K562 (cell line): ENCODE results near the gene SLC7A6OS. TPM values are rescaled to one million over a fixed set of nuclear protein-coding genes. Genes with fewer than 3 reads are reported as not detected.

Experiments used
- ETV1 ChIP-seq: fragments of 450-650 bp; conservative IDR thresholded peaks from 2 replicates; pipeline ENCODE4 v1.6.1; 2016; ENCODE audit warnings: missing genetic modification characterization, control low read depth, low read depth, missing compliant biosample characterization
- FOXP1 ChIP-seq: sonication (generic); formaldehyde crosslinking; IDR thresholded peaks from 2 replicates; pipeline ENCODE4 v1.8.0; 2022; ENCODE audit warnings: mild to moderate bottlenecking, missing genetic modification reagents
- GABPB2 ChIP-seq: fragments of 250-450 bp; sonication (Bioruptor Pico); conservative IDR thresholded peaks from 2 replicates; pipeline ENCODE4 v1.5.1; 2021; ENCODE audit warnings: mild to moderate bottlenecking
- REST ChIP-seq, 2 experiments: fragments of 450-650 bp; formaldehyde crosslinking in 1 of 2; IDR thresholded peaks; 2 replicates each; pipeline versions ENCODE4 v1.4.0 to v1.6.1; 2014 to 2020; ENCODE audit warnings: mild to moderate bottlenecking in 2 of 2, borderline replicate concordance in 1 of 2, low read depth in 1 of 2
- TCFL5 ChIP-seq: fragments of 250-450 bp; sonication (Bioruptor Pico); conservative IDR thresholded peaks from 2 replicates; pipeline ENCODE4 v1.6.1; 2021; ENCODE audit warnings: mild to moderate bottlenecking, moderate library complexity, matching md5 sums
- THRB ChIP-seq: fragments of 450-650 bp; formaldehyde crosslinking; conservative IDR thresholded peaks from 2 replicates; pipeline ENCODE4 v1.4.0; 2022; ENCODE audit warnings: mild to moderate bottlenecking, missing genetic modification characterization
- USF1 ChIP-seq: sonication (generic); formaldehyde crosslinking; IDR thresholded peaks from 2 replicates; pipeline ENCODE4 v1.9.0; 2022; ENCODE audit warnings: mild to moderate bottlenecking, missing genetic modification reagents
- ZFP30 ChIP-seq: fragments of 250-450 bp; sonication (Bioruptor Pico); IDR thresholded peaks from 2 replicates; pipeline ENCODE4 v1.8.0; 2022; ENCODE audit warnings: moderate library complexity, mild to moderate bottlenecking, inconsistent platforms, borderline replicate concordance
- ZNF124 ChIP-seq: sonication (generic); formaldehyde crosslinking; IDR thresholded peaks from 2 replicates; pipeline ENCODE4 v1.8.1; 2022; ENCODE audit warnings: missing genetic modification reagents
- ZNF143 ChIP-seq: sonication (generic); formaldehyde crosslinking; IDR thresholded peaks from 2 replicates; pipeline ENCODE4 v1.9.0; 2022; ENCODE audit warnings: mild to moderate bottlenecking, missing genetic modification reagents
- ZNF184 ChIP-seq: sonication (generic); formaldehyde crosslinking; IDR thresholded peaks from 2 replicates; pipeline ENCODE4 v1.5.0; 2020; ENCODE audit warnings: missing genetic modification reagents
- ZNF282 ChIP-seq: sonication (generic); formaldehyde crosslinking; IDR thresholded peaks from 2 replicates; pipeline ENCODE4 v1.8.1; 2023; ENCODE audit warnings: missing genetic modification reagents
- ZNF445 ChIP-seq: fragments of 250-450 bp; sonication (Bioruptor Pico); IDR thresholded peaks from 2 replicates; pipeline ENCODE4 v1.4.0; 2020; ENCODE audit warnings: low read depth, mild to moderate bottlenecking, moderate library complexity
- ZSCAN32 ChIP-seq: fragments of 450-650 bp; formaldehyde crosslinking; IDR thresholded peaks from 2 replicates; pipeline ENCODE4 v1.4.0; 2020; ENCODE audit warnings: mild to moderate bottlenecking, moderate library complexity
- polyA plus RNA-seq, 8 experiments: library from polyadenylated mRNA; depleted of rRNA in 4 of 8; stranded (reverse) in 5 of 8; unstranded in 3 of 8; fragments of >200 nt; fragmentation: Nextera tagmentation in 2 of 8; fragmentation: Illumina TruSeq in 1 of 8; extraction: Ambion mirVana in 2 of 8; extraction: Trizol in 1 of 8; gene quantifications; 2 replicates each; pipeline versions ENCODE4 v1.2.1 to v1.2.3, GENCODE V29; 2011 to 2014; ENCODE audit warnings: inconsistent platforms in 1 of 8, missing spikeins in 1 of 8
- total RNA-seq, 7 experiments: library from RNA; depleted of rRNA in 6 of 7; stranded (reverse); fragments of >200 nt in 6 of 7; fragmentation: Illumina TruSeq in 2 of 7; extraction: Trizol in 2 of 7; gene quantifications; 2 replicates each; pipeline versions ENCODE4 v1.2.1 to v1.2.3, GENCODE V29; 2011 to 2021; ENCODE audit warnings: low replicate concordance in 1 of 7
- TF ChIP-seq, protein P1 (sequence below): sonication (generic); formaldehyde crosslinking; IDR thresholded peaks from 2 replicates; pipeline ENCODE4 v1.8.0; 2022; ENCODE audit warnings: mild to moderate bottlenecking, missing genetic modification reagents

SLC7A6OS gene
- total and polyA plus RNA-seq, 9 of the 15 experiments (the other 6 are each of a cell fraction or from before 2014, with no cell fraction given), result 2.7 to 23.6 (median 17.2) TPM

GRCh38 chr16:68310774-68311511 lies at the start of gene SLC7A6OS, which contains the start of gene PRMT7 (continued):
- TF ChIP-seq REST (IDR thresholded peaks at IDR 0.05; ENCODE audit: borderline replicate concordance) (no peak), REST (CRISPR knock-in tag; IDR thresholded peaks at IDR 0.05; ENCODE audit: low read depth) (0 out of 2 replicates have a peak, but pooled peaks have one; percentile 9), FOXP1 (no peak), ZNF143 (CRISPR knock-in tag) (peak; percentile 87), ZNF184 (CRISPR knock-in tag) (no peak), THRB (CRISPR knock-in tag) (no peak), ZNF445 (CRISPR knock-in tag) (no peak), GABPB2 (CRISPR knock-in tag) (no peak), ZSCAN32 (no peak), USF1 (CRISPR knock-in tag) (no peak; the same call in 1 of the 2 replicates), ZNF282 (CRISPR knock-in tag) (no peak), TCFL5 (no peak), ZNF124 (no peak), ETV1 (tag) (peak; percentile 72), ZFP30 (CRISPR knock-in tag) (no peak)
- TF ChIP-seq, protein P1, sequence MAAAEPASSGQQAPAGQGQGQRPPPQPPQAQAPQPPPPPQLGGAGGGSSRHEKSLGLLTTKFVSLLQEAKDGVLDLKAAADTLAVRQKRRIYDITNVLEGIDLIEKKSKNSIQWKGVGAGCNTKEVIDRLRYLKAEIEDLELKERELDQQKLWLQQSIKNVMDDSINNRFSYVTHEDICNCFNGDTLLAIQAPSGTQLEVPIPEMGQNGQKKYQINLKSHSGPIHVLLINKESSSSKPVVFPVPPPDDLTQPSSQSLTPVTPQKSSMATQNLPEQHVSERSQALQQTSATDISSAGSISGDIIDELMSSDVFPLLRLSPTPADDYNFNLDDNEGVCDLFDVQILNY (CRISPR knock-in tag), result peak; percentile 71; the same call in 1 of the 2 replicates
